GDM1 (cell line): ENCODE data around the gene TNNI3.
"Not testable (repeated sequence)": the region's sequence is repeated elsewhere in the genome, so short reads cannot be mapped to it uniquely, and the experiment has no call there.

Experiments used
- DNase-seq: peaks from one replicate; lab custom pipeline; 2025; lab: John Stamatoyannopoulos, UW

TNNI3 gene

GRCh38 chr19:55173186-55173713 is 15.7 kb upstream of the TNNI3 start:
- DNase-seq = no peak

- DNase-seq = no peak
Measured at GRCh38 chr19:55172741-55173140, 15.2 kb upstream of the TNNI3 start.

GRCh38 chr19:55172318-55172717 is 14.8 kb upstream of the TNNI3 start:
- not testable (repeated sequence) for DNase-seq

- DNase-seq = no peak
Measured at GRCh38 chr19:55171440-55171839, 13.9 kb upstream of the TNNI3 start.

- DNase-seq = no peak
Measured at GRCh38 chr19:55169136-55169535, 11.6 kb upstream of the TNNI3 start.

GRCh38 chr19:55166530-55167268 is 9.2 kb upstream of the TNNI3 start, which contains the start of gene DNAAF3:
TSS of gene DNAAF3 (minus strand) at chr19:55166613. CDS start at chr19:55166413, 200 bp downstream.
- DNase-seq = peak; percentile 95

- DNase-seq = peak; percentile 84
Measured at GRCh38 chr19:55165952-55166529, 8.5 kb upstream of the TNNI3 start.

GRCh38 chr19:55161571-55162322 is 4.2 kb upstream of the TNNI3 start:
- no peak for DNase-seq

GRCh38 chr19:55160986-55161365 is 3.4 kb upstream of the TNNI3 start:
- no peak for DNase-seq

- DNase-seq = peak; percentile 88
Measured at GRCh38 chr19:55160128-55160985, 2.8 kb upstream of the TNNI3 start.

GRCh38 chr19:55158848-55159749 is 1.6 kb upstream of the TNNI3 start:
- no peak for DNase-seq

GRCh38 chr19:55158423-55158822 is 891 bp upstream of the TNNI3 start:
- DNase-seq = no peak

- no peak for DNase-seq
Measured at GRCh38 chr19:55156202-55157063, 1.1 kb downstream of the TNNI3 start.

- DNase-seq = not testable (repeated sequence)
Measured at GRCh38 chr19:55155784-55156183, 1.7 kb downstream of the TNNI3 start.

GRCh38 chr19:55153652-55154264 is 3.8 kb downstream of the TNNI3 start:
- DNase-seq = no peak

GRCh38 chr19:55152017-55152416 is 5.5 kb downstream of the TNNI3 start:
- no peak for DNase-seq

- no peak for DNase-seq
Measured at GRCh38 chr19:55149078-55150003, 8.2 kb downstream of the TNNI3 start, which contains the start of gene TNNT1. TSS of gene TNNT1 (minus strand) at chr19:55149206. CDS start at chr19:55147157, 2,049 bp downstream.
